ENCODE data around the gene PLS1. TPM values are rescaled to one million over a fixed set of nuclear protein-coding genes. Genes with fewer than 3 reads are reported as not detected.
"Not testable (repeated sequence)": the region's sequence is repeated elsewhere in the genome, so short reads cannot be mapped to it uniquely, and the experiment has no call there.

The PLS1 gene
- total RNA-seq, 1 donor from 2014 or later, result 1.8 TPM

DNA sequence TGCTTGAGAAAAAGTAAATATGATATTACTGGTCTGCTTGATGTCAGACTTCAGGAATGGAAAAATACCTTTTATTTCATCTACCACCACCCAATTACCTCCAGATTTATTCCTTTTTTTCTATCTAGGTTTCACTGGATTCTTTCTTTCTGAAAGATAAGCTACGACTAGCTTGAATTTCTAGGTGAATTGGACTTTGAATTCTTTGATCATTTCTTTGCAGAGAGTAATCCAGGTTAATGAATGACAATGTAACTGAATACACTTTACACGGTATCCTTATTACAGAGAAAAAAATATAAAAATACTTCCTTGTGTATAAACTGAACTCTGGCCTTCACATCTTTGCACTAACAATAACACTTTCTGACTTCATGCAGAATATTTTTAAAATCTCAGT, 68.1 kb downstream of the PLS1 start:
- DNase-seq, result no peak
- intact Hi-C loops (cut with micrococcal nuclease), result no loop called here
- ATAC-seq, result no peak

DNA sequence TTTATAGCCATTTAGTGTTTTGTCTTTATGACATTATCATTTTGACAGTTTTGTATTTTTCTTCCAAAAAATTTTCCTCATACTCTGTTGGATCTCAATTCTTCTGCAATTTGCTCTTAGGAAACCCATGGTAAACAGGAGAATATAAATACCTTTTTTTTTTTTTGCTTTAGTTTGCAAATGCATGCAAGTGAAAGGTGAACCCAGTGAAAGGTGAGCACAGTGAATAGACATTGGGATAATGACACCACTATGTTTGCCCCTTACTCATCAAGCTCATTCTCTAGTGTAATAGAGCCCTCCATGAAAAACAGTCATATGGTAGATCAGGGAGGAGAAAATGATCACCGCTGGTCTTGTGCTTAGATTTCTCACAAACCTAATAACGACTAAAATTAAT, 68.6 kb downstream of the PLS1 start:
- ATAC-seq (no peak), DNase-seq (no peak)
- intact Hi-C loops (cut with micrococcal nuclease), result no loop called here

- intact Hi-C loops (cut with micrococcal nuclease), result no loop called here
- DNase-seq, result no peak
- no peak for ATAC-seq
These were observed 73.9 kb downstream of the PLS1 start for GRCh38 chr3:142670120-142670519.

- no peak for DNase-seq
- intact Hi-C loops (cut with micrococcal nuclease), result no loop called here
- no peak for ATAC-seq
These were observed 80.0 kb downstream of the PLS1 start for GRCh38 chr3:142676151-142676550.

GRCh38 chr3:142680710-142681109, 84.5 kb downstream of the PLS1 start:
- ATAC-seq (no peak), DNase-seq (no peak)
- intact Hi-C loops (cut with micrococcal nuclease), result no loop called here

DNA sequence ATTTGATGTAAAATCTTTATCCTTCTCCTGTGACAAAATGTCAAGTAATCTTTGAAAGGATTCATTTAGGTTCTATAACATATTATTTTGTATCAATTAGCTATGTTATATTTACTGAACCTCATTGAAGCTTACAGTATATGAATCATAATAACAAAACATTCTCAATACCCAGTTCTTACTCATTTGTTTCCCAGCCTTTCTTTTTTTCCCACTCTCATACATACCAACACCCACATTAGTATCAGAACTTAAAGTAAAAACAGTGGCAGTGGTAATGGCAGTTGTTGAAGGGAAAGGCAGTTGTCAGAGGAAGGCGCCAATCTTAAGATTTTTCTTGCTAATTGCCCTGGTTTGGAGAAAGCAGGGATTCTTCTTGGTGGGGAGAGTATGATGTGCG, 94.4 kb downstream of the PLS1 start:
- intact Hi-C loops (cut with micrococcal nuclease), result no loop called here
- DNase-seq, result no peak
- no peak for ATAC-seq

DNA sequence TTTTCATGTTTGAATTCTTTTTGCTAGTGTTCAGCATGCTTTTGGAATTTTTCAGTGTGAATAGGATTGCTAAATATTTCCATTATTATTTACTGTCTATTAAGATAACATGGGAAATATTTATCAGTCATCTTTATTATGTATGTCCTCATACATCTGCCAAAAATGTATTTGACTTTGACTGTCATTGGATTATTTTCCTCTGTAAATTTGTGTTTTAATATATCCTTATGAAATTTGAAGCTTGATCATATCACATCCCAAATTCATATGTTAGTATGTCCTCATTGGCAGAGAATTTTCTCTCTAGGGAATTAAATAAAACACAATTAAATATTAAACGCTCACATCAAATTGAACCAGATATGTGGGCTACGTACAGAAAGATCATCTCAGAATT, 95.3 kb downstream of the PLS1 start:
- no peak for DNase-seq
- intact Hi-C loops (cut with micrococcal nuclease), result no loop called here
- no peak for ATAC-seq

DNA sequence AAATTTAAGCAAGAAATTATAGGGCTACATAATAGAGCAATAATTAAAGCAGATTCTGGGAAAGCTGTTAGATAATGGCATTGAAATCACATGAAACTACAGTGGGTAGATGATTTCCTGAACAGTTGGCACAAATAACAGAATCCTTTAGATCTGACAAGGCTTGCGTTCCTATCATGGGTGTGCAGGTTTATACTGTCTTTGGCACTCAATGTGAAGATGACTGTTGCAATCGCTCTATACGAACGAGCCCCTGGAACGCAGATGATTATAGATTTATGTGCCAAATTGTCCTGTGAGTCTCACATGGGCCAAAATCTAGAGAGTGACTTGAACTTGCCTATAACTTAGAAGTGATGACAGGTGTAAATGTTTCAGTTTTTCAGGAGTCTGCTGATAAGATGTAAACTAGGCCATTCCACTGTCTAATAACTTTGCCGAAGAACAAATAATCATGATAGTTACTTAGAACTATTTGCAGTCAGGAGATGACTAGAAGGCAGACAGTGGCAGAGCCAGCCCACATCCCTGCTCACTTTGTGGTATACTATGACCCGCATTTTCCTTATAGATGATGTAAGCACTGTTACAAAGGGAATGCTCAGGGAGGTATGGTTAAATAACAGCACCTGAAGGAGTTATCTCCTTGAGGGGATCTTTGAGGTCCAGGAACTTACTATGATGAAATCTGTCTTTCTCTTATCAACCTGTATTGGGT, 97.1 kb downstream of the PLS1 start:
- no peak for DNase-seq
- ATAC-seq, result no peak
- intact Hi-C loops (cut with micrococcal nuclease), result no loop called here

GRCh38 chr3:142694225-142694624, 98.0 kb downstream of the PLS1 start:
- DNase-seq (no peak), ATAC-seq (no peak)
- intact Hi-C loops (cut with micrococcal nuclease), result no loop called here

DNA sequence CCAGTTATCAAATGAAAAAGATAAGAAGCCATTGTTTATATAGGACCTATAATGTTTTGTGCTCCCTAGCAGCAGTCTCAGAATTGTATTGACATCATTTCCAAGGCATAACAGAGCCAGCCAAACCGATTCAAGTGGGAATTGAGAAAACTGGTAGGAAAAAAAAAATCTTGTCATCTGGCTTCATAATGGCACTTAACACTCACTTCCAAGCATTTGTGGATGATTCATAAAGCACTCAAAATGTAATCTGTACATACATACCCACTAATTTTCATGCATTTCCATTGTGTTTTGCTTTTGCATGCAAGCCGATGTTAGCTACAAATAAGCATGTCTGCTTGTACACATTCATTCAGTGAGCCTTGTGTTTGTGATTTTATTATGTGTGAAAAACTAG, 109.0 kb downstream of the PLS1 start:
- ATAC-seq (no peak), DNase-seq (no peak)
- intact Hi-C loops (cut with micrococcal nuclease), result no loop called here

- ATAC-seq (no peak), DNase-seq (no peak)
- intact Hi-C loops (cut with micrococcal nuclease), result no loop called here
These were observed 110.3 kb downstream of the PLS1 start for GRCh38 chr3:142706321-142707127.

- ATAC-seq (no peak), DNase-seq (no peak)
- intact Hi-C loops (cut with micrococcal nuclease), result no loop called here
These were observed 113.0 kb downstream of the PLS1 start for GRCh38 chr3:142709207-142709606.

DNA sequence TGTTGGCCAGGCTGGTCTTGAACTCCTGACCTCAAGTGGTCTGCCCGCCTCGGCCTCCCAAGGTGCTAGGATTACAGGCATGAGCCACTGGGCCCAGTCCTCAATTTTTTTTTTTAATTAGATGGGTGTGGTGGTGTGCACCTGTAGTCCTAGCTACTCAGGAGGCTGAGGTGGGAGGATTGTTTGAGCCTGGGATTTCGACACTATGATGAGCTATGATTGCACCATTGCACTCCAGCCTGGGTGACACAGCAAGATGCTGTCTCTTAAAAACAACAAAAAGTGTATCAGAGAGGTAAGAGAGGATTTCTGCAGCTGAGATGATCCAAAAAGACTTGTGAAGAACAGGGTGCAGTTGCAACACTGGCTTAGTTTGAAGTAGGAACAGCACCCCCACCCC, 118.7 kb downstream of the PLS1 start:
- DNase-seq; ATAC-seq; intact Hi-C loops (cut with micrococcal nuclease): not testable (repeated sequence)

DNA sequence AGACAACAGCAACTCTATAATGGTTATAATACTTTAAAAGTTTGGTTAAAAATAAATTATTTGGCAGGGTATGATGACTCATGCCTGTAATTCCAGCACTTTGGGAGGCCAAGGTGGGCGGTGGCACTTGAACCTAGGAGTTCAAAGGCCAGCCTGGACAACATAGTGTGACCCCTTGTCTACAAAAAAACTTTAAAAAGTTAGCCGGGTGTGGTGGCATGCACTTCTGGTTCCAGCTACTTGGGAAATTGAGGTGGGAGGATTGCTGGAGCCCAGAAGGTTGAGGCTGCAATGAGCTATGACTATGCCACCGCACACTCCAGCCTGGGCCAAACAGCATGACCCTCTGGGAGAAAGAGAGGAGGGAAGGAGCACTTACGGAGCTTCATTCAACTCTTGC, 119.9 kb downstream of the PLS1 start:
- ATAC-seq, result no peak
- intact Hi-C loops (cut with micrococcal nuclease), result no loop called here
- DNase-seq, result no peak

DNA sequence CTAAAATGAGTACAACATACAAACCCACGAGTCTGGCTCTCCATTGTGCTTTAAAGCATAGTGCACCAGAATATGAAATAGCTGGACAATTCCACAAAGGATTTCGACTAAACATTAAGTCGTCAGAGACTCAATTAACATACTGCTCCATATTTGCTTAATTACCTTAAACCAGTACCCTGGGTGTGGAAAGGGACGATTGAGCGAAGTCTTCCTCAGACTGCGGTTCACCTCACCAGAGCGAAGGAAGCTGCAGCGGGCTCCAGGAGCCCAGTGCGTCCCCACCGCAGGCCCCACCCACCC, 127.4 kb downstream of the PLS1 start:
- DNase-seq (no peak), ATAC-seq (peak; percentile 9)
- intact Hi-C loops (cut with micrococcal nuclease), result no loop called here

DNA sequence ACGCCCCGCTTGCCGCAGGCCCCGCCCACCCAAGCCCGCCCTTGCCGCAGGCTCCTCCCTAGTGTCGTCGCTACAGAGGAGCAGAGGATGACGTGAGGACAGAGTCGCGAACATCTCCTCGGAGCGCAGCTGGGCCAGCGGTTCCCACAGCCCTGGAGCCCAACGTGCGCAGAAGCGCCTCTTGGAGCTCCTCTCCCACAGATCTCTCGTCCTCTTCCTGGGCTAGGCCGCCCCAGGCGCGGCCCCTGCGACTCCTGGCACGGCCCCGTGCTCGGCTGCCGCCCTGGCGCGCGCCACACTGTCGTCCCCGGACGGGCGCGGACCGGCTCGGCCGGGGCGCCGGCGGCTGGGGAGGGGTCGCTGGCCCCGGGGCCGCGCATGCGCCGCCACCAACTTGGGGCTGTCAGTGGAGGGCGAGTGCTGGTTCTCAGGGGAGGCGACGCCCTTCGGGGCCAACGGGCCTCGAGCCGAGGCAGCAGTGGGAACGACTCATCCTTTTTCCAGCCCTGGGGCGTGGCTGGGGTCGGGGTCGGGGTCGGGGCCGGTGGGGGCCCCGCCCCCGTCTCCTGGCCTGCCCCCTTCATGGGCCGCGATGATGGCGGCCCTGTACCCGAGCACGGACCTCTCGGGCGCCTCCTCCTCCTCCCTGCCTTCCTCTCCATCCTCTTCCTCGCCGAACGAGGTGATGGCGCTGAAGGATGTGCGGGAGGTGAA, 127.9 kb downstream of the PLS1 start, which contains the start of gene TRPC1:
TSS of gene TRPC1 (plus strand) at position 67 of the 714 bp plus-strand sequence. CDS start at position 593, 526 bp downstream.
- peak; percentile 93 for ATAC-seq
- peak; percentile 84 for DNase-seq
- intact Hi-C loops (cut with micrococcal nuclease), result no loop called here

DNA sequence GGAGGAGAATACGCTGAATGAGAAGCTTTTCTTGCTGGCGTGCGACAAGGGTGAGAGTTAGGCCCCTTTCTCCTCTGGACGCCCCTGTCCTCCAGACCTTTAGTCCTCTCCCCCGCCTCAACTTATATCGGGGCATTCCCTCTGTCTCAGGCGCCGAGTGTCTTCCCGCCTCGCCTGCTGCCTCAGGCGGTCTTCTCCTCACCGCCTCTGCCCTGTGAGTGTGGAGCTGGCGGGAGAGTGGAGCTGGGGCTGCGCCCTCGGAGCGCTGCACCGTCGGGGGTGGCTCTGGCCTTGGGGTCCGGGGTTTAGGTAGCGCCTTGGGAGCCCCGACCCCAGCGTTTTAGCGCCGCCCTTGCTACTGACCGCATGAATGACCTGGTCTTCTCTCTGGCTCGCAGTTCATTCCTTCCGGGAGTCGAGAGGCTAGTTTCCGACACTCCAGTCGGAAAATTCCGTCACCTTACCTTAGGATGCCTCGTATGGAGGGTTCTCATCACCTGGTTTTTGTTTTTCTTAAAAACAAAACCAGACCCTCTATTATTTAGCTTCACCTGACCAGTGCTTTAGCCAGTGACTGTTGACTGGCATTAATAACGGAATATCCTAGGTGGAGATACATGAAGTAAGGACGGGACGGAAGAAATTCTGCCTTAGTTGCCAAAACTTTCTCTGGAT, 128.6 kb downstream of the PLS1 start:
- peak; percentile 57 for ATAC-seq
- intact Hi-C loops (cut with micrococcal nuclease), result no loop called here
- DNase-seq, result peak; percentile 53

- DNase-seq (no peak), ATAC-seq (no peak)
- intact Hi-C loops (cut with micrococcal nuclease), result no loop called here
These were observed 129.2 kb downstream of the PLS1 start for GRCh38 chr3:142725357-142725739.

DNA sequence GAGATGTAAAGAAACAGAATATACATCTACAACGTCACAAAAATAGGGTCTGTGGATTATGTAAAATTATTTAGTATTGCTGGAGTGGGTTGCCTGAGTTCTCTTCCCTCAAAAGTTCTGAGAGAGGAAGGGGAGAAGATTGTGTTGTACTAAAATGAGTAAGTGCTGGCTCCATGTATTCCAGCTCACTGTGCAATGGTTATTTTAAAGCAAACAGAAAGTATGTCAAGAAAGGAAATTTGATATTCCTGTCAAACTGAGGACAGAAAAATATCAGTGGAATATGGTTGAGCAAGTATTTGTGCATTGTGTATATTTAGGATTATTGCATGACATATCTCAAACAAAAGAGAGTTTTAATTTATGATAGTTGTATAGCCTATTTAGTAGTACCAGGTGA, 129.8 kb downstream of the PLS1 start:
- ATAC-seq, result no peak
- no peak for DNase-seq
- intact Hi-C loops (cut with micrococcal nuclease), result no loop called here

- DNase-seq, result no peak
- intact Hi-C loops (cut with micrococcal nuclease), result no loop called here
- ATAC-seq, result no peak
These were observed 135.9 kb downstream of the PLS1 start for GRCh38 chr3:142732066-142732465.
